ENCODE data around the gene SAFB.

DNA sequence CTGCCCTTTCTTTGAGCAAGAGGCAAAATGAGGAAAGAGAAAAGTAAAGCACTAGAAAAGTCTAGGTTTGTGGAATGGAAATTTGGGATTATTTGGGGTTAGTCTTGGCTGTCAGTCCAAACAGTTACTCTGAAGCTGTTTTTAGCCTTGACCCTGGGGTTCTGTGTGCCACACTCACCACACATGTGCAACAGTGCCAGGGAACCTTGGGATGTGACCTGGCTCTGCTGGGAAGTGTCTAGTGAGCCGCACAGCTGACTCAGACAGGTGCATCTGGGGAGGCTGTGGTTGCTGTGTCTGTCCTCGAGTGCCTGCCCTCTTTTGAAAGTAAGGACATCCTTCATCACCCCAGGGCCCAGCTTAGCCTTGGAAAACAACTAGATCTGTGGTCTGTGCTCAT lies 41.6 kb downstream of the SAFB start:
- TF ChIP-seq, protein P1, sequence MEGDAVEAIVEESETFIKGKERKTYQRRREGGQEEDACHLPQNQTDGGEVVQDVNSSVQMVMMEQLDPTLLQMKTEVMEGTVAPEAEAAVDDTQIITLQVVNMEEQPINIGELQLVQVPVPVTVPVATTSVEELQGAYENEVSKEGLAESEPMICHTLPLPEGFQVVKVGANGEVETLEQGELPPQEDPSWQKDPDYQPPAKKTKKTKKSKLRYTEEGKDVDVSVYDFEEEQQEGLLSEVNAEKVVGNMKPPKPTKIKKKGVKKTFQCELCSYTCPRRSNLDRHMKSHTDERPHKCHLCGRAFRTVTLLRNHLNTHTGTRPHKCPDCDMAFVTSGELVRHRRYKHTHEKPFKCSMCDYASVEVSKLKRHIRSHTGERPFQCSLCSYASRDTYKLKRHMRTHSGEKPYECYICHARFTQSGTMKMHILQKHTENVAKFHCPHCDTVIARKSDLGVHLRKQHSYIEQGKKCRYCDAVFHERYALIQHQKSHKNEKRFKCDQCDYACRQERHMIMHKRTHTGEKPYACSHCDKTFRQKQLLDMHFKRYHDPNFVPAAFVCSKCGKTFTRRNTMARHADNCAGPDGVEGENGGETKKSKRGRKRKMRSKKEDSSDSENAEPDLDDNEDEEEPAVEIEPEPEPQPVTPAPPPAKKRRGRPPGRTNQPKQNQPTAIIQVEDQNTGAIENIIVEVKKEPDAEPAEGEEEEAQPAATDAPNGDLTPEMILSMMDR (conservative IDR thresholded peaks at IDR 0.05), result no peak
- no peak for TF ChIP-seq EZH2 (IDR thresholded peaks at IDR 0.05; ENCODE audit: low read depth)

Measured in PC-9 (cell line).